T-helper 1 cell treated with Interleukin-12 subunit alpha and Interleukin-12 subunit beta and Interleukin-4 antibody, amounts not matched to agents 30 μg/mL and 1 μg/mL, for 36 hours (primary cell): Measurements from ENCODE around the gene CDC6.
"Not testable (repeated sequence)": the region's sequence is repeated elsewhere in the genome, so short reads cannot be mapped to it uniquely, and the experiment has no call there.

Experiments
- H3K27ac Mint-ChIP-seq: one replicate; pipeline ENCODE4 v1.8.0; 2021; ENCODE audit warnings: mild to moderate bottlenecking, mixed read lengths
- H3K27me3 Mint-ChIP-seq: one replicate; pipeline ENCODE4 v1.8.0; 2021; ENCODE audit warnings: low read depth, mixed read lengths
- H3K36me3 Mint-ChIP-seq: one replicate; pipeline ENCODE4 v1.8.0; 2021; ENCODE audit warnings: low read depth, mixed read lengths
- H3K4me1 Mint-ChIP-seq: one replicate; pipeline ENCODE4 v1.8.0; 2021; ENCODE audit warnings: low read depth, mixed read lengths
- H3K4me3 Mint-ChIP-seq: one replicate; pipeline ENCODE4 v1.8.0; 2021; ENCODE audit warnings: mild to moderate bottlenecking, moderate library complexity, mixed read lengths
- H3K9me3 Mint-ChIP-seq: one replicate; pipeline ENCODE4 v1.8.0; 2021; ENCODE audit warnings: mixed read lengths

CDC6 gene

DNA sequence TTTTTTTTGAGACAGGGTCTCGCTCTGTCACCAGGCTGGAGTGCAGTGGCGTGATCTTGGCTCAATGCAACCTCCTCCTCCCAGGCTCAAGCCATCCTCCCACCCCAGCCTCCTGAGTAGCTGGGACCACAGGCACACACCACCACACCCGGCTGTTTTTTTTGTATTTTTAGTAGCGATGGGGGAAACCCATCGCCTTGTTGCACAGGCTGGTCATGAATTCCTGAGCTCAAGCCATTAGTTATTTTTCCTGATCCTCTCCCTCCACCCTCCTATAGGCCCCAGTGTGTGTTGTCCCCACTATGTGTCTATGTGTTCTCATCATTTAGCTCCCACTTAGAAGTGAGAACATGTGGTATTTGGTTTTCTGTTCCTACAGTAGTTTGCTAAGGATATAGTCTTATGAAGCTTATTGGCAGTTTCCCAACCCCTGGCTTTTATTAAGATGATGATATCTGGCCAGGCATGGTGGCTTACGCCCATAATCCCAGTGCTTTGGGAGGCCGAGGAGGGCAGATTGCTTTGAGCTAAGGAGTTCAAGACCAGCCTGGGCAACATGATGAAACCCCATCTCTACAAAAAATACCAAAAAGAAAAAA, 11.6 kb downstream of the CDC6 start:
- H3K4me1 Mint-ChIP-seq = peaks cover 18% of the 10 kb centered on the region
- not testable (repeated sequence) for H3K9me3 Mint-ChIP-seq, H3K27me3 Mint-ChIP-seq, H3K4me3 Mint-ChIP-seq, H3K27ac Mint-ChIP-seq
- H3K36me3 Mint-ChIP-seq = peaks cover 27% of the 10 kb centered on the region

DNA sequence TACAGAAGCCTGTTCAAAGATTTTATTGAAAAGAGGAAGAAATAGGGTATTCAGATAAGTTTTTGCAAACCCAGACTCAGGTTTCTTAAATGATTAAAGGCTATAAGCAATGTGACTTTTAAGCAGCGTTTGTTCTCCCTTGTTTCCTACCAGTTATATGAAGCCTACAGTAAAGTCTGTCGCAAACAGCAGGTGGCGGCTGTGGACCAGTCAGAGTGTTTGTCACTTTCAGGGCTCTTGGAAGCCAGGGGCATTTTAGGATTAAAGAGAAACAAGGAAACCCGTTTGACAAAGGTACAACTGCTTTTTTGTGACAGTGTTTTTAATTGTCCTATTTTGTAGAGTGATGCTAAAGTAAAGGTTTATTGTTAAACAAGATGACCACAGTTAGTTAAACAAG, 13.6 kb downstream of the CDC6 start:
- Mint-ChIP-seq H3K27me3 (no peaks in the 10 kb centered on the region), H3K4me3 (no peak overlapping the region), H3K36me3 (peaks cover 21% of the 10 kb centered on the region), H3K9me3 (no peaks in the 10 kb centered on the region), H3K4me1 (peaks cover 11% of the 10 kb centered on the region), H3K27ac (no peak overlapping the region)

DNA sequence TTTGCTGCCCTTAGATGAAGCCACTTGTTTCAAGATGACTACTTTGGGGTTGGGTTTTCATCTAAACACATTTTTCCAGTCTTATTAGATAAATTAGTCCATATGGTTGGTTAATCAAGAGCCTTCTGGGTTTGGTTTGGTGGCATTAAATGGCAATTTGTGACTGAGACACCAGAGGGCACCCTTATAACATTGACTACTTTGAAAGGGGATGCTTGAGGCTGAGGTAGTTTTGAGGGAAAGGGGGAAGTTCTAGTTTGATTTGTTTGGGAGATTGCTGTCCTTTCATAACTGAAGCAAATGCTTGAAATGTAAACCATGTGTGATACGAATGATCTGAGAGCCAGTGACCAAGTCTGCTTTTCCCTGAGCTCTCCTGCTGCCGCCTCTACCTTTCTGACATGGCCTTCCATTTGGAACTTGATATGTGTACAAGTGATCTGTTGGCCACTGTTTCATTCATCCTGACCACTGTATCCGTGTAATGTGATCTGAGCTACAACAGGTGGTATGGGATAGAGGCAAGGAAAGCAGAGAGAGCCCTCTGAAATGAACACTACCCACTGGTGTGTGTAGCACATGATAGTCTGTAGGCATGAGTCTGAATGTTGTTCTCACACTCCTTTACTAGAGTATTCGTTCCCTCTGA, 15.5 kb downstream of the CDC6 start:
- no peaks in the 10 kb centered on the region for H3K27me3 Mint-ChIP-seq
- H3K27ac Mint-ChIP-seq = no peak overlapping the region
- H3K9me3 Mint-ChIP-seq = no peaks in the 10 kb centered on the region
- peaks cover 20% of the 10 kb centered on the region for H3K36me3 Mint-ChIP-seq
- H3K4me1 Mint-ChIP-seq = peaks cover 16% of the 10 kb centered on the region
- H3K4me3 Mint-ChIP-seq = no peak overlapping the region

DNA sequence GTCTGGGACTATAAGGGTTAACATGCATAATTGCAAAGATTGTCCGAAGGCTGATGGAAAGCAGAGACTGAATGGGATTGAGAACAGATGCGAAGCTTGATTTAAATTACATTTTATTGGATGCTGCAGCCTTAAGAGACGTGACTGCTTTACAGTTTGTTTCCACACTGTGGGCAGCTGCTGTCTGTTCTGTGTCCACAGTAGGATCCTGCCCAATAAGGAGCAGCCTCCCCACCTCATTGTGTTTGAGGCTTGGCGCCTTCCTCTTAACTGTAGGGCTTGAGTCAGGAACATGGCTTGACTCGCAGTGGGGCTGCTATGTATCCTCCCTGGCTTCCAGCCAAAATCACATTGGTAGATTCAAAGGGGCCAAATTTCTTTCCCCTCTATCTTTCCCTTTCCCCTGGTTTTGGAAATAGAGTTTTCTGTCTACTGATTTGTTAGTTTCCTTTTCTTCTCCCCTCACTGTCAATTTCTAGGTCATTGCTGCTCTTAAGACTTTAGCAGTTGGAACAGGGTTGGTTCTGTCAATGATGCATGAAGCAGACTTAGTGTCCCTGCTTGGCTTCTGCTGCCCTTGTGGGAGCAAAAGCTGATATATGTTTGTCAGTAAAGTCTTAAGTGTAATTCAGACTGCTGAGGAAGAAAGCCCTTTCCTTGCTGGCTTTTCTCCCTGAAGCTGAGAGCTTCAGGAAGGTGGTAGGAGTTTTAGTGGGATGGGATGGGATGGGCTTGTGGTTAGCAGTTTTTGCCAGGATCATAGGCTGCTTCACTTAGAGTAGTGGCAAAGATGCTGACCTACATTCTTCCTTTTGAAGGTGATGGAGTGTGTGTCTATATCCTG, 16.3 kb downstream of the CDC6 start:
- Mint-ChIP-seq H3K4me1 (peaks cover 16% of the 10 kb centered on the region), H3K27ac (no peak overlapping the region), H3K36me3 (peaks cover 18% of the 10 kb centered on the region), H3K27me3 (no peaks in the 10 kb centered on the region), H3K9me3 (no peaks in the 10 kb centered on the region), H3K4me3 (no peak overlapping the region)

- Mint-ChIP-seq H3K36me3 (peaks cover 18% of the 10 kb centered on the region), H3K4me1 (peaks cover 20% of the 10 kb centered on the region)
- not testable (repeated sequence) for H3K27ac Mint-ChIP-seq, H3K9me3 Mint-ChIP-seq, H3K27me3 Mint-ChIP-seq, H3K4me3 Mint-ChIP-seq
Measured at GRCh38 chr17:40304552-40304863, 16.8 kb downstream of the CDC6 start.

DNA sequence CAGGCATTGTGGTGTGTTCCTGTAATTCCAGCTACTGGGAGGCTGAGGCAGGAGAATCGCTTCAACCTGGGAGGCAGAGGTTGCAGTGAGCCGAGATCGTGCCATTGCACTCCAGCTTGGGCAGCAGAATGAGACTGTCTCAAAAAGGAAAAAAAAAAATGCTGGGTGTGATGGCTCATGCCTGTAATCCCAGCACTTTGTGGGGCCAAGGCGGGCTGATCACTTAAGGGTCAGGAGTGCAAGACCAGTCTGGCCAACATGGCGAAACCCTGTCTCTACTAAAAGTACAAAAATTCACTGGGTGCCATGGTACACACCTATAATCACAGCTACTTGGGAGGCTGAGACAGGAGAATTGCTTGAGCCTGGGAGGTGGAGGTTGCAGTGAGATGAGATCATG, 17.2 kb downstream of the CDC6 start:
- H3K4me3 Mint-ChIP-seq, H3K27me3 Mint-ChIP-seq, H3K9me3 Mint-ChIP-seq, H3K27ac Mint-ChIP-seq: not testable (repeated sequence)
- Mint-ChIP-seq H3K36me3 (peaks cover 18% of the 10 kb centered on the region), H3K4me1 (peaks cover 23% of the 10 kb centered on the region)

- no peak overlapping the region for H3K27ac Mint-ChIP-seq
- peaks cover 31% of the 10 kb centered on the region for H3K4me1 Mint-ChIP-seq
- H3K36me3 Mint-ChIP-seq = peaks cover 14% of the 10 kb centered on the region
- H3K4me3 Mint-ChIP-seq = no peak overlapping the region
- no peaks in the 10 kb centered on the region for H3K27me3 Mint-ChIP-seq
- no peaks in the 10 kb centered on the region for H3K9me3 Mint-ChIP-seq
Measured at GRCh38 chr17:40306395-40306794, 18.7 kb downstream of the CDC6 start.

DNA sequence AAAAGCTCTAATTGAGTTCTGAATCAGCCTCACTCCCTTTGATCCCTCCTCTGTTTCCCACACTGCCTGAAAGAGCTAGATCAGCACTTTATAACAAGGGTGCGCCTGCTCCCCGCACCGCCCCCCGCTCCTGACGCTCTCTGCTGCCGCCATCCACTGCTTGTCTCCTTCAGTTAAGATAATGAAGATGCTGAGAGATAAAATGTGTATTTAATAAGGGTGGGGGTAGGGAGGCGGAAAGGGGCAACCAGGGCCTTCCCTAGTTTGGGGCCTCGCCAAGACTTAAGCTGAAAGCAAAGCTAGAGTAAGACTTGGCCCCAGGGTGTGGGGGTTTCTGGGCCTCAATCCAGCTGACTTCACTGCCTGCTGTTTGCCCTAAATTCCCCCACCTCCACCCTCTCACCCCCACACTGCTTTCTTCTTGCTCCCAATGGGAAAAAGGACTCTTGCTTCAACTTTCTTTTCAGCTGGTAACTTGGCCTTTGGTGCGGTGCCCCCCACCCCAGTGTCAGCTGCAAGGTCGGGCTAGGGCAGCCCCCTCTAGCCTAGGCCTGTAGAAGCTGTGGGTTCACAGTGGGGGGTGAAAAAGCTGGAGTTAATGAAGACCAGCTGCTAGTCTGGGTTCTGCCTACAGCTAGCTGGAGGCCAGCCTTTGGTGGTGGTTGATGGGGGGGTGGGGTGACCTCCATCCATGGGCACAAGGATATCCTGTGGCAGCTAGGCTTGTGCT, 19.5 kb downstream of the CDC6 start:
- Mint-ChIP-seq H3K36me3 (peaks cover 14% of the 10 kb centered on the region), H3K4me1 (peaks cover 37% of the 10 kb centered on the region), H3K27me3 (no peaks in the 10 kb centered on the region), H3K9me3 (no peaks in the 10 kb centered on the region), H3K4me3 (no peak overlapping the region), H3K27ac (no peak overlapping the region)

- Mint-ChIP-seq H3K36me3 (peaks cover 14% of the 10 kb centered on the region), H3K4me3 (no peak overlapping the region), H3K27ac (no peak overlapping the region), H3K9me3 (no peaks in the 10 kb centered on the region), H3K4me1 (peaks cover 40% of the 10 kb centered on the region), H3K27me3 (no peaks in the 10 kb centered on the region)
Measured at GRCh38 chr17:40307740-40308239, 20.1 kb downstream of the CDC6 start.

DNA sequence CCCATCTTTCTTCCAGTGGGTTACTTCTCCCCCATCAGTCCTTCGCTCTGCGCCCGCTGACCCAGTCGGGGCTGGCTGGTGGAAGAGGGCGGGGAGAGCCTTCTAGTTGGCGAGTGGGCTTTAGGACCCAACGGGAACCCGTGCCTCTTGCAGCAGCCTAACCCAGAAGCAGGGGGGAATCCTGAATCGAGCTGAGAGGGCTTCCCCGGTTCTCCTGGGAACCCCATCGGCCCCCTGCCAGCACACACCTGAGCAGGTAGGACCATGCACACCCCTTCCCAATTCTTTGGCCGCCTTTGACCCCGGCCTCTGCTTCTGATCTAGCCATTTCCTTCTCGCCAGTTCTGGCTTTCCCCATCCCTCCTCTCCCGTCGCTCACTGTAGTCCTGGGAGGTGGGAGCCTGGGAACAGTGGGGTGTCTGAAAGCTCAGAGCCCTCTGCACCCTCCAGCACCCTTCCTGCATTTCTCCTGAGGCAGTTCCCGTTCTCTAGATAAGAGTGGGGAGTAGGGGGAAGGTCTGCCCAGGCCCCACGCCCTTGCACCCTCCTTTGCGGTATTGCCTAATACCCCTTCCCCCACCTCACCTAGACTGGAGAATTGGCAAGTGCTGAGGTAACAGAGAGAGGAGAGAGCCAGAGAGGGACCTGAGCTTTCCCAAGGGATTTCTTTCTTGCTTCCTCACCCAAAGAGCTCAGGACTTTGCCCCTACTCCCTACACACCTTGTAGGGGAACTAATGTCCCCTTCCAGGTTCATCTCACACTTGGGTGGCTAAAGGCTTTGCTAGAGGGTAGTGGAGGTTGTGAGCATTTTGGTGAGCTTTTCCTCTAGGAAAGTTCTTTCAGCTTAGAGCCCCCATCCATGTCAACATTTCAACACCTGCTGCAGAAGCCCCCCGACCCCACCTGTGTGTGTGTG, 21.6 kb downstream of the CDC6 start, which contains the start of gene RARA:
Gene RARA, plus strand, starts transcription at position 150 of the 918 bp plus-strand sequence. CDS start 22,039 bp downstream, outside the sequence.
- Mint-ChIP-seq H3K36me3 (peaks cover 6% of the 10 kb centered on the region), H3K4me1 (peaks cover 31% of the 10 kb centered on the region), H3K27ac (no peak within 1 kb of the TSS), H3K27me3 (no peaks in the 10 kb centered on the region), H3K9me3 (no peaks in the 10 kb centered on the region), H3K4me3 (no peak within 1 kb of the TSS)

DNA sequence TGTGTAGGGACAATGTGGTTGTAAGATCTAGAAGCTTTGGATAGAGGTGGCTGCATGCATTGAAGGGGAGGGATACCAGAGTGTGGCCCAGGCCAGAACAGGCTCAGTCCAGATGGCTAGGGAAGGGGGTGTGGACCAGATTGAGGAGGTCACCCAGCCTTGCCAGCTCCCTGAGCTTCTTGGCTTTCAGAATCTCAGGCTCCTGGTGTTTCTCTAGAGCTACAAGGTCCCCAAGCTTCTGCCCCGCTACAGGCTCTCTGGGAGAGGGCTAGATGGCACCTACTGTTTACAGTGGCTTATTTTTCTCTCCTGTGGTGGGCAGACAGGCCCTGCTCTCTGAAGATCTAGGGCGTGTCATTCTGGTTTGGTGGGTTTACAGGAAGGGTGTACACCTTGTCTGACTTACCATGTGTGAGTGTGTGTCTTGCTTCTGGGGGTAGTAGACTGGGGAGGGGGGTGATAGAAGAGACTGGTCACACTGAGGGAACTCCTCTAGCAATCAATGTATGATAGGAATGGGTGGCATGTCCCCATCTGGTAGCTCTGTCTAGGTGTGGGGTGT, 22.4 kb downstream of the CDC6 start:
- Mint-ChIP-seq H3K27me3 (no peaks in the 10 kb centered on the region), H3K4me3 (no peak overlapping the region), H3K9me3 (no peaks in the 10 kb centered on the region), H3K27ac (no peak overlapping the region), H3K36me3 (peaks cover 3% of the 10 kb centered on the region), H3K4me1 (peaks cover 38% of the 10 kb centered on the region)

GRCh38 chr17:40310882-40311391, 23.3 kb downstream of the CDC6 start:
- Mint-ChIP-seq H3K9me3 (no peaks in the 10 kb centered on the region), H3K36me3 (no peaks in the 10 kb centered on the region), H3K4me1 (peaks cover 47% of the 10 kb centered on the region), H3K27ac (no peak overlapping the region), H3K27me3 (no peaks in the 10 kb centered on the region), H3K4me3 (no peak overlapping the region)

DNA sequence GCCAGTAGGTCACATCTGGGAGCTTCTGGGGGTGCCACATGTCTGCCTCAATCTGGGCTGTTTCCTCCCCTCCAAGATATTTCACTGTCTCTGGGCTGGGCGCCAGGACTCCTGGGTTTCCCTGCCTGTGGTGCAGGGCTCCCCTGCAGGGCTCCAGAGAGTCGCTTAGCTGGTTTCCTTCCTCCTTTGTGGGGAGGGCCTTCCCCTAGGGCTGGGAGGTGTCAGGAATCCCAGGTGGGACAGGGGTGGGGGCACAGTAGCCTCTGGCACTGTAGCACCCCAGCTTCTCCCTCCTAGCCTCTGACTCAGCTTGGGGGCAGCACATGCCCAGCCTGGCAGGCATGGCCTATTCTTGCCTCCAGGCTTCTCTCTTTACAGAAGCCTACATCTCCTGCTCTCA, 23.9 kb downstream of the CDC6 start:
- Mint-ChIP-seq H3K36me3 (no peaks in the 10 kb centered on the region), H3K9me3 (no peaks in the 10 kb centered on the region), H3K27me3 (no peaks in the 10 kb centered on the region), H3K4me1 (peaks cover 50% of the 10 kb centered on the region), H3K4me3 (no peak overlapping the region), H3K27ac (peak overlapping the region; percentile 29)
